GM15510 (cell line): ENCODE measurements around the gene COL6A1.

Source experiments
- POLR2A ChIP-seq: IDR thresholded peaks from 3 replicates; pipeline ENCODE4 v1.6.1; 2011; ENCODE audit warnings: borderline replicate concordance; ENCODE audit not compliant: insufficient read length; ENCODE audit errors: extremely low read depth

The COL6A1 gene

GRCh38 chr21:46000182-46000730 is 18.7 kb downstream of the COL6A1 start:
- no peak for TF ChIP-seq POLR2A

GRCh38 chr21:46000731-46001641 is 19.4 kb downstream of the COL6A1 start:
- no peak for TF ChIP-seq POLR2A

- TF ChIP-seq POLR2A = no peak
Measured at GRCh38 chr21:46001821-46002681, 20.5 kb downstream of the COL6A1 start.

GRCh38 chr21:46002841-46003574 is 21.4 kb downstream of the COL6A1 start:
- no peak for TF ChIP-seq POLR2A

GRCh38 chr21:46003575-46004007 is 22.0 kb downstream of the COL6A1 start:
- TF ChIP-seq POLR2A = no peak

DNA sequence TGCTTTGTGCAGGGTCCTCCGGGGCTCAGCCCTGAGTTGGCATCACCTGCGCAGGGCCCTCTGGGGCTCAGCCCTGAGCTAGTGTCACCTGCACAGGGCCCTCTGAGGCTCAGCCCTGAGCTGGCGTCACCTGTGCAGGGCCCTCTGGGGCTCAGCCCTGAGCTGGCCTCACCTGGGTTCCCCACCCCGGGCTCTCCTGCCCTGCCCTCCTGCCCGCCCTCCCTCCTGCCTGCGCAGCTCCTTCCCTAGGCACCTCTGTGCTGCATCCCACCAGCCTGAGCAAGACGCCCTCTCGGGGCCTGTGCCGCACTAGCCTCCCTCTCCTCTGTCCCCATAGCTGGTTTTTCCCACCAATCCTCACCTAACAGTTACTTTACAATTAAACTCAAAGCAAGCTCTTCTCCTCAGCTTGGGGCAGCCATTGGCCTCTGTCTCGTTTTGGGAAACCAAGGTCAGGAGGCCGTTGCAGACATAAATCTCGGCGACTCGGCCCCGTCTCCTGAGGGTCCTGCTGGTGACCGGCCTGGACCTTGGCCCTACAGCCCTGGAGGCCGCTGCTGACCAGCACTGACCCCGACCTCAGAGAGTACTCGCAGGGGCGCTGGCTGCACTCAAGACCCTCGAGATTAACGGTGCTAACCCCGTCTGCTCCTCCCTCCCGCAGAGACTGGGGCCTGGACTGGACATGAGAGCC is 22.7 kb downstream of the COL6A1 start:
- no peak for TF ChIP-seq POLR2A

GRCh38 chr21:46005081-46005480 is 23.5 kb downstream of the COL6A1 start:
- no peak for TF ChIP-seq POLR2A

DNA sequence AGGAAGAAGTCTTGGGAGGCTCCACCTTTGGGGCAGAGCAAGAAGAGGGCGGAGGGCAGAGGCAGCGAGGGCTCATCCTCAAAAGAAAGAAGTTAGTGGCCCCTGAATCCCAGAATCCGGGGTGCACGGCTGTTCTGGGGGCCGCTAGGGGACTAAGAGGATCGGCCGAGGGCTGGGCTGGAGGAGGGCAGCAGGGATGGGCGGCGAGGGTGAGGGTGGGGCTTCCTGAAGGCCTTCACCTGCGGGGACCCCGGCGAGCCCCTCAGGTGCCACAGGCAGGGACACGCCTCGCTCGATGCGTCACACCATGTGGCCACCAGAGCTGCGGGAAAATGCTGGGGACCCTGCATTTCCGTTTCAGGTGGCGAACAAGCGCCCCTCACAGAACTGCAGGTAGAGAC is 23.9 kb downstream of the COL6A1 start:
- no peak for TF ChIP-seq POLR2A

DNA sequence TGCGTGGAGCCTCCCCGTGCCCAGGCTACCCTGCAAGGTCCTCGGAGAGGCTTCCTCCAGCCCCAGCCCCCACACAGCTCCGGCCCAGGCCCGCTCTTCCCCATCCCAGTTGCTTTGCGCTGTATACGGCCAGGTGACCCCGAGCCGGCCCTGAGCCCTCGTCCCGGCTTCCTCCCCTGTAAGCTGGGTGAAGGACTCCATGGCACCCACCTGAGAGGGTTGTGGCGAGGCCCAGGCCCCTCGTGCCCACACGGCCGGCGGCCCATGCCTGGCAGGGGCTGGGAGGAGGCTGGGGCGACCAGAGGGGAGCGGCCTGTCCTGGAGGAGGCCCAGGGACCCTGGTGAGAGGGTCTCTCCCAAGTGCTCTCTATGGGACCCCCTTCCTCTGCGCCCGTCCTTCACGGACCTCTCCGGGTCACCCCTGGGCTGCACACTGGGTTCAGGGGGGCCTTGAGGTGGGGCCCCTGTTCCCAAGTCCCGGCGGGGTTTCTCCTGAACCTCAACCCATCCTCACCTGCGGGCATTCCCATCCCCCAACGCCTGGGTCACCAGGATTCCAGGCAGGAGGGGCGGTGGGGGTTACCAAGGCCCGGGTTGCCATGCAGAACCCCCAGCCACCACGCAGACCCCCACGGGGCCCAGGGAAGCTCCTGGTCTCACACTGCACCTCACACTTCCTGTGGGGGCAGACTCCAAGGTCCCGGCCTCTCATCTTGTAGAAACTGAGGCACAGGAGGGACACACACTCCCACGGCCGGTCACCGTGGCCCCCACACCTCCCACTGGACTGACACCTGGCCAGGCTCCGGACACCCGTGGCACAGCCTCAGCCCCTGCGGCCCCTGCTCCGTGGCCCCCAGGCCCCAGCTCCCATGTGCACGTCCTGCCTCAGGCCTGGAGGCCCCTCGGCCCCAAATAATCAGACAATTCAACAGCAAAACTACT is 25.2 kb downstream of the COL6A1 start:
- TF ChIP-seq POLR2A = no peak

GRCh38 chr21:46007492-46007868 is 25.9 kb downstream of the COL6A1 start:
- TF ChIP-seq POLR2A = no peak

- TF ChIP-seq POLR2A = no peak
Measured at GRCh38 chr21:46008893-46009621, 27.5 kb downstream of the COL6A1 start.
